Neutrophil (primary cell): ENCODE measurements around the gene EXOC4.
A peak's percentile ranks its signal among the peaks of the same experiment; 100 is the strongest.

Experiments
- H3K27ac ChIP-seq: fragments of 200-600 bp; sonication (generic); 2 replicates; pipeline ENCODE4 v1.5.1; 2016; ENCODE audit warnings: mild to moderate bottlenecking, moderate library complexity
- H3K27me3 ChIP-seq: fragments of 200-600 bp; sonication (generic); 2 replicates; pipeline ENCODE4 v1.6.0; 2016; ENCODE audit warnings: mild to moderate bottlenecking
- H3K36me3 ChIP-seq: fragments of 200-600 bp; sonication (generic); 2 replicates; pipeline ENCODE4 v1.5.1; 2017
- H3K4me1 ChIP-seq, 2 experiments: fragments of 200-600 bp in 1 of 2; sonication (generic) in 1 of 2; 1 replicate in 1 of 2; 2 replicates in 1 of 2; pipeline versions ENCODE4 v1.5.1 to v1.6.1; 2013 to 2016; ENCODE audit warnings: low read depth in 1 of 2, low read length in 1 of 2, mild to moderate bottlenecking in 1 of 2, moderate library complexity in 1 of 2; ENCODE audit not compliant: control insufficient read depth in 1 of 2, insufficient read depth in 1 of 2
- H3K4me3 ChIP-seq, 2 experiments: fragments of 200-600 bp in 1 of 2; sonication (generic) in 1 of 2; 1 replicate in 1 of 2; 2 replicates in 1 of 2; pipeline ENCODE4 v1.5.1; 2013 to 2016; ENCODE audit warnings: low read depth in 1 of 2, low read length in 1 of 2, mild to moderate bottlenecking in 1 of 2, moderate library complexity in 1 of 2
- H3K9me3 ChIP-seq: fragments of 200-600 bp; sonication (generic); 2 replicates; pipeline ENCODE4 v1.5.1; 2016
- CTCF ChIP-seq: fragments of 200-600 bp; sonication (generic); IDR thresholded peaks from 2 replicates; pipeline ENCODE4 v1.5.1; 2016; ENCODE audit warnings: antibody characterized with exemption

The EXOC4 gene

GRCh38 chr7:133258174-133258573 lies 5.3 kb downstream of the EXOC4 start:
- peak overlapping the region; percentile 72 for H3K27ac ChIP-seq
- no peaks in the 10 kb centered on the region for H3K9me3 ChIP-seq
- peaks cover 17 to 44% of the 10 kb centered on the region in 2 experiments for H3K4me1 ChIP-seq
- no peaks in the 10 kb centered on the region for H3K36me3 ChIP-seq
- H3K27me3 ChIP-seq = no peaks in the 10 kb centered on the region
- no peak for TF ChIP-seq CTCF
- no peak overlapping the region for H3K4me3 ChIP-seq

DNA sequence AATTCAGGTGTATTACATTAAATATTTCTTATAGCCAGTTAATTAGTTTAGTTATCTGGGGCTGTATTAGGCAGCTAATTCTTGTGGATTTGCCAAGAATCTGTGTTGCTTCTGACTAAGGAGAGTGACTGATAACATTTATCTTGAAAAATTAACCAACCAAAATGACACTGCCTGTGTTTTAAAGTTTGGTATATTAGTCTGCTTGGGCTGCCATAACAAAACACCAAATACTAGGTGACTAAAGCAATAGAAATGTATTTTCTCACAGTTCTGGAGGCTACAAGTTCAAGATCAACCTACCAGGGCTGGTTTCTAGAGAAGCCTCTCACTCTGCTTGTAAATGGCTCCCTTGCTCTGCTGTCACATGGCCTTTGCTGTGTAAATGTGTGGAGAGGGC lies 12.9 kb downstream of the EXOC4 start:
- TF ChIP-seq CTCF = no peak
- no peak overlapping the region for H3K4me3 ChIP-seq
- H3K27me3 ChIP-seq = no peaks in the 10 kb centered on the region
- no peak overlapping the region for H3K27ac ChIP-seq
- H3K9me3 ChIP-seq = no peaks in the 10 kb centered on the region
- H3K4me1 ChIP-seq = no peaks in the 10 kb centered on the region
- H3K36me3 ChIP-seq = no peaks in the 10 kb centered on the region

GRCh38 chr7:133268355-133268754 lies 15.5 kb downstream of the EXOC4 start:
- no peak for TF ChIP-seq CTCF
- Histone ChIP-seq H3K9me3 (no peaks in the 10 kb centered on the region), H3K4me3 (no peak overlapping the region), H3K27me3 (no peaks in the 10 kb centered on the region), H3K4me1 (no peaks in the 10 kb centered on the region), H3K27ac (no peak overlapping the region), H3K36me3 (no peaks in the 10 kb centered on the region)

DNA sequence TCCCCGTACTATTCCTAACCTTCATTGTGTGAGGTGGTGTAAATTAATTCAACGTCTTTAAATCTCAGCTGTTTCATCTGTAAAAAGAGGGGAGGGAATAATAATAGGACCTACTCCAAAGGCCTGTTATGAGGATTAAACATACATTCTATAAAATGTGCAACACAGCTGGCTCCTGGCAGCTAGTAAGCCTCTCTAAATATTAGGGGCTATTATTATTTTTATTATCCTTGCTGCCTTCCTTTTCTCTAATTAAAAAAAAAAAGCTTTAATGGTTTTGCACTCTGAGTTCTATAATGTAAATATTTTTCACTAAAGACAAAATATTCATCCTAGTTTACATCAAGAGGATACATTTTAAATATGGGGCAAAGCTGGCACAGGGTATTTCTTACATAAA lies 19.5 kb downstream of the EXOC4 start:
- H3K4me3 ChIP-seq = no peak overlapping the region
- no peaks in the 10 kb centered on the region for H3K27me3 ChIP-seq
- no peaks in the 10 kb centered on the region for H3K4me1 ChIP-seq
- no peak overlapping the region for H3K27ac ChIP-seq
- no peaks in the 10 kb centered on the region for H3K9me3 ChIP-seq
- TF ChIP-seq CTCF = no peak
- peaks cover 15% of the 10 kb centered on the region for H3K36me3 ChIP-seq

DNA sequence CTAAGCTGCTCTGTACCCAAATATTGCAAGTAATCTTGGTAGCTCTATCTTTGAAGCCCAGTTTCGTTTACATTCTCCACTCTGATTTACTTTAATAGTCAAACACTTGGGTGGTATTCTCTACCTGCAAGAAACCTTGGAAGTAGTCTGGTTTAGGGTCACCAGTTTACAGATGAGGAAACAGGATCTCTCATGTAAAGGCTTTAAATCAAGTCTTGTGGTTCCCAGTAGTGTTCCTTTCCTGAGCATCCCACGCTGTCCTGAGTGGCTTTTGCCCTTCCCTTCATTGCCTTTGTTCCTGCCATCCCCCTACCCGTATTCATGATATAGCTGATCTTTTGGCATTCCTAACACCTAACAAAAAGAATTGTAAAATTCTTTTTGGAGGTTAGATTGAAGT lies 20.3 kb downstream of the EXOC4 start:
- Histone ChIP-seq H3K27ac (no peak overlapping the region), H3K4me3 (no peak overlapping the region), H3K9me3 (no peaks in the 10 kb centered on the region), H3K36me3 (peaks cover 16% of the 10 kb centered on the region), H3K4me1 (no peaks in the 10 kb centered on the region), H3K27me3 (no peaks in the 10 kb centered on the region)
- no peak for TF ChIP-seq CTCF

DNA sequence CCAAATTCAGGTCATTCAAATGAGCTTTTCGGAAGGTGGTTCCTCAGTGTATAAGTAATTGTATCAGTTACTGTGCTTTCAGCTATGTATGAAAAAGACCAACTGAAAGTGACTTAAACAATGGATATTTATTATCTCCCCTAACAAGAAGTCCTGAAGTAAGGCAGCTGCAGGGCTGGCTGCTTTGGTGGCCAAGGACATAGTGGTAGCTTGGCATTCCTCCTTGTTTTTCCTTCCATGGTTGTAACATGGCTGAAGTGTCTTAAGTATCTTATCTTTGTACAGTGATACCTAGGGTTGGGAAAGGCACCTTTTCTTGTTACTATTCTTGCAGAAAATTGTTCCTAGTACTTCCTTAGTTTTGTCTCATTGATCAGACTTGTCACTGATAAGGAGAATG lies 21.4 kb downstream of the EXOC4 start:
- H3K27me3 ChIP-seq = no peaks in the 10 kb centered on the region
- H3K4me1 ChIP-seq = no peaks in the 10 kb centered on the region
- H3K27ac ChIP-seq = no peak overlapping the region
- peaks cover 17% of the 10 kb centered on the region for H3K36me3 ChIP-seq
- no peaks in the 10 kb centered on the region for H3K9me3 ChIP-seq
- TF ChIP-seq CTCF = no peak
- no peak overlapping the region for H3K4me3 ChIP-seq
